Activated CD4-positive, alpha-beta T cell treated with anti-CD3 and anti-CD28 coated beads for 4 hours (primary cell): ENCODE results near the gene COG1.

ENCODE experiments used
- DNase-seq, 2 donors: peaks; one replicate each; pipeline ENCODE4 v3.0.0-alpha.2; 2020

The COG1 gene

DNA sequence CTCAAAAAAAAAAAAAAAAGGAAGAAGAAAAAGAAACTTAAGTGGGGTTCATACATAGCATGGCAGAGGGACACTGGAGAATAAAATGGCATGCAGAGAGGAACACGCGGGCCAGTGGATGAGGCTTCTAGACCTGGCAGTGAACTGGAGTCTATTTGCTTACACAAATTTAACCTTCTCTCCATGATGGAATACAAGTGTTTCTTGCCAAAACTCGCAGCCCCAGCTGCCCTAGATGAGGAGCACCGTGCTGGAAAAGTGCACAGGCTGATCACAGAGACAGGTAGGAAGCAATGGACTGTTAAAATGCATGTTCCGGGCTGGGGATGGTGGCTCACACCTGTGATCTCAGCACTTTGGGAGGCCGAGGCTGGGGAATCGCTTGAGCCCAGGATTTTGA, 18.7 kb upstream of the COG1 start:
- no peak for DNase-seq

GRCh38 chr17:73175962-73176565, 16.8 kb upstream of the COG1 start:
- DNase-seq: no peak

- no peak for DNase-seq
Measured at GRCh38 chr17:73179387-73179786, 13.5 kb upstream of the COG1 start.

- DNase-seq: no peak
Measured at GRCh38 chr17:73179878-73180277, 13.0 kb upstream of the COG1 start.

GRCh38 chr17:73182616-73183310, 10.1 kb upstream of the COG1 start:
- DNase-seq: no peak

DNA sequence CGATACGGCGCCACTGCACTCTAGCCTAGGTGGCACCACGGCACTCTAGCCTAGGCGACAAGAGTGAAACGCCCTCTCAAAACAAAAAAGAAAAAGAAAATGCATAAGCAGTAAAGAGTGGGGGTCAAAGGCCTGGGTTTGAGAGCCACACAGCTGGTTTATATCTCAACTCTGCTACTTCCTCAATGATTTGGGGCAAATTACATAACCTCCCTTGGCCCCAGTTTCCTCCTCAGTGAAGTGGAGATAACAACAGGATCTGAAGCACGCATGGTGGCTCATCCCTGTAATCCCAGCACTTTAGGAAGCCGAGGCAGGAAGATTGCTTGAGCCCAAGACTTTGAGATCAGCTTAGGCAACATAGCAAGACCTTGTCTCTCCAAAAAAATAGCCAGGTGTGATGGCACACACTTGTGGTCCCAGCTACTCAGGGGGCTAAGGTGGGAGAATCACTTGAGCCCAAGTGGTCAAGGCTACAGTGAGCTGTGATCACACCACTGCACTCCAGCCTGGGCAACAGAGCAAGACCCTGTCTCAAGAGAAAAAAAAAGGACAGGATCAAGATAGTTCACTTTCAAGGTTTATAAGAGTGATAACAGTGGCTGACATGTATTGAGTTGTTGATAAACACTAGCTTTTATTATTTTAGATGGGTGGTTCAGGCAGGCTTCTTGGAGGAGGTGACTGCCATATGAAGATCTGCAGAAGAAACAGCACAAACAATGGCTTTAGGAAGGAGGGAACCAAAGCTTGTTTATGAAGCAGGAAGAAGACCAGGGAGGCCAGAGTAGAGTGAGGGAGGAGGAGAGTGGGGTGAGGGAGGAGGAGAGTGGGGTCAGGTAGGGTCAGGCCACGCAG, 8.5 kb upstream of the COG1 start:
- no peak for DNase-seq

GRCh38 chr17:73186283-73187050, 6.4 kb upstream of the COG1 start:
- no peak for DNase-seq

- no peak for DNase-seq
Measured at GRCh38 chr17:73187203-73187769, 5.6 kb upstream of the COG1 start.

- no peak for DNase-seq
Measured at GRCh38 chr17:73188011-73188410, 4.8 kb upstream of the COG1 start.

DNA sequence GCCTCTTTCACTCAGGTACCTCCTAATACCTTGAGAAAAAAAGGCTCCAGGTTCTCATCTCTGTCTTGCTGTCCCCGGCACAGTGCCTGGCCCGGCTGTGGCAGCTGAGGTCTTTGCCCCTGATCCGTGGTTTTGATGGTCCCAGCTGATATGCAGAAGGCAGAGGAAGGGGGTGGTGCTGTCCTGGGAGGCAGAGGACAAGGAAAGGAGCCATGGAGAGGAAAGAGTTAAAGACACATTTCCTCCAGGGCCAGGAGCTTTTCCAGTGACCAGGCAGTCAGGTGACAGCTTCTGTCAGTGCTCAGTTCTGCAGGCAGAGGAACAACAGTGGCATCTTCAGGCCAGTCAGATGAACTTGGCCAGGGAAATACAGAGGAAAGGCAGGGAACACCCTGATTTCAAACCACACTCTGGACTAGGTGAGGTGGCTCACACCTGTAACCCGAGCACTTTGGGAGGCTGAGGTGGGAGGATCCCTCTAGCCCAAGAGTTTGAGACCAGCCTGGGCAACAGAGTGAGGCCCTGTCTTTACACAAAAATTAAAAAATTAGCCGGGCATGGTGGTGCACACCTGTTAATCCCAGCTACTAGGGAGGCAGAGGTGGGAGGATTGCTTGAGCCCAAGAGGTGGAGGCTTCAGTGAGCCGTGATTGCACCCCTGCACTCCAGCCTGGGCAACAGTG, 3.3 kb upstream of the COG1 start:
- no peak for DNase-seq

GRCh38 chr17:73191443-73192205, 1.2 kb upstream of the COG1 start:
- peak; percentile 60 to 65 for DNase-seq

GRCh38 chr17:73192206-73192893, 505 bp upstream of the COG1 start:
- peak in 1 of 2 donors; percentile 49 for DNase-seq

- no peak for DNase-seq
Measured at GRCh38 chr17:73194514-73195222, 1.8 kb downstream of the COG1 start.

DNA sequence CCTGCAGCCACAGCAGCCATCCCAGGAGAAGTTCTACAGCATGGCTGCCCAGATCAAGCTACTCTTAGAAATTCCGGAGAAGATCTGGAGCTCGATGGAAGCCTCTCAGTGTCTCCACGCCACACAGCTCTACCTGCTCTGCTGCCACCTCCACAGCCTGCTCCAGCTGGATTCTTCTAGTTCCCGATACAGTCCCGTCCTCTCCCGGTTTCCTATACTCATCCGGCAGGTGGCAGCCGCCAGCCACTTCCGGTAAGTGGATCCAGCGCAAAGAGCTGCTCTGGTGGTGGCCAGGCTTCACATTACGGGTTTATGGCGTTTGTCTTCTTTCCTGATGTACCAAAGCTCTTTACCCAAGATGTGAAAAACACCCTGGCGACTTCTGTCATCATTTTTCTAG, 3.6 kb downstream of the COG1 start:
- DNase-seq: no peak

DNA sequence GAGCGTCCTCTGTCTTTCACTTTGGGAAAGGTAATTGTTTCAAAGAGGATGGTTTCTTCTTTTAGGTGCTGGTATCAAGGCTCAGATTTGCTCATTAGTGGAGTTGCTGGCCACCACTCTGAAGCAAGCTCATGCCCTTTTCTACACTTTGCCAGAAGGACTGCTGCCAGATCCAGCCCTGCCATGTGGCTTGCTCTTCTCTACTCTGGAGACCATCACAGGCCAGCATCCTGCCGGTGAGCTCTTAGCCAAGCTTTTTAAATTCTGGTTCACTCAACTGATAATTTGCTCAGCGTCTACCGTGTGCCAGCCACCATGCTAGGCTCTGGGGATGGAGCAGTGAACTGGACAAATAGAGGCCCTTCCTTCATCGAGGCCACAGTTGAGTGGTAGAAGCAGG, 4.3 kb downstream of the COG1 start:
- no peak for DNase-seq

DNA sequence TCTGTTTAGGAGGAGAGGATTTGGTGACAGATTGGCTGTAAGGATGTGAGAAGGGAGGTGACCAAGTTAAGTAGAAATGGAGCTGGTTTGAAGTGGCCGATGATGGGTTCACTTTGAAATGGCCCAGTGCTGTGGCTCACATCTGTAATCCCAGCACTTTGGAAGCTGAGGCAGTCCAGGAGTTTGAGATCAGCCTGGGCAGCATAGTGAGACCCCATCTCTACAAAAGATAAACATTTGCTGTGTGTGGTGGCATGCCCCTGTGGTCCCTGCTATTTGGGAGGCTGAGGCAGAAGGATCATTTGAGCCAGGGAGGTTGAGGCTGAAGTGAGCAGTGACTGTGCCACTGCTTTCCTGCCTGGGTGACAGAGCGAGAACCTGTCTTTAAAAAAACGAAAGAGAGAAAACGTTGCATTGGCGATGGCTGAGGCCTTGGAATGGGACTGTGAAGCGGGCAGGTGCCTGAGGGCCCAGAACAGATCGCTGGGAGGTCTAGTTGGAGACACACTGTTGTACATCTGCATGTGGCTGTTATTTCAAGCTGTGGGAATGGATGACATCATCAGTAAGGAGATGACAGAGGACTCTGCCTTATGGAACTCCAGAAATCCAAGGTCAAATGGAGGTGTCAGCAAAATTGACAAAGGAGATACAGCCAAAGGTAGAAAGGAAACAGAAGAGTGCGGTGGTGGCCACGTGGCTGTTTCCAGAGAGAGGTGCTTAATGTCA, 5.5 kb downstream of the COG1 start:
- DNase-seq: no peak

DNA sequence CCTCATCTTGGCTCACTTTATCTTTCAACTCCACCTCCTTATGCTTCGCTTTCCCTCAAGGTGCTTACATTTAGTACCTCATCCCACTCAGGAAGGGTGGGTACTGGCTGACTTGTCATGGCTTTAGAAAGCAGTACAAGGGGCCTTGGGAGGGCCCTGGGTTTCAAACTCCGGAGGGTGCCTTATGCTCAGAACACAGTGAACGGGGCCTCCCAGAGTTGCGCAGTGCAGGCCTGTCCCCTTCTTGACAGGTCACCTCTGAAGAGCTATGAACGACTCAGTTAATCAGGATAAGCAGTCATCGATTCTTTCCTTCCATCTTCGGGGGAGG, 6.0 kb downstream of the COG1 start:
- no peak for DNase-seq

GRCh38 chr17:73199751-73200317, 7.0 kb downstream of the COG1 start:
- DNase-seq: no peak

GRCh38 chr17:73200476-73200875, 7.6 kb downstream of the COG1 start:
- DNase-seq: no peak
